GM12874 (cell line): ENCODE data around the gene SYNE1.

Experiments
- CTCF ChIP-seq: IDR thresholded peaks from 2 replicates; pipeline ENCODE4 v1.5.1; 2011; ENCODE audit warnings: low read depth, mild to moderate bottlenecking, control low read depth, low read length, moderate library complexity; ENCODE audit not compliant: insufficient read depth

SYNE1 gene

GRCh38 chr6:152118224-152118623, 518.9 kb downstream of the SYNE1 start:
- TF ChIP-seq CTCF, result no peak

GRCh38 chr6:152117156-152118133, 519.7 kb downstream of the SYNE1 start:
- no peak for TF ChIP-seq CTCF

- no peak for TF ChIP-seq CTCF
These were observed 524.5 kb downstream of the SYNE1 start for GRCh38 chr6:152112491-152113261.

- TF ChIP-seq CTCF, result no peak
These were observed 526.0 kb downstream of the SYNE1 start for GRCh38 chr6:152110886-152111820.

DNA sequence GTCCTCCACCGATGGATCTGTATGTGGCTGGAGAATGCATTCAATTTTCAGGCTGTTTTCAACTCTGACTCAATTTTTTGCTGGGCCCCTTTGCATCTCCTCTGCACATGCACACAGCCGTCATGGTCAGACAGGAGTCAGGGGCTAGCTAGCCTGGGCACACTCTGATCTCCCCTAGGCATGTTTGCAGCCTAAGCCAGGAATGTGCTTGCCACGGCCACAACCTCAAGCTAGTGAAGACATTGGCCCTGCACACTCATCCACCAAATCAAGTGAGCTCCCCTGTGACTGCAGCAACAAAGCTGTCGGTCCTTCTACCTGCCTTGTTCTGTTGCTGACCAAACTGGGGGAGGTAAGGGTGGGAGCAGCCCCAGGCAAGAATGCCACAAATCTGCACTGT, 529.2 kb downstream of the SYNE1 start:
- TF ChIP-seq CTCF, result no peak

DNA sequence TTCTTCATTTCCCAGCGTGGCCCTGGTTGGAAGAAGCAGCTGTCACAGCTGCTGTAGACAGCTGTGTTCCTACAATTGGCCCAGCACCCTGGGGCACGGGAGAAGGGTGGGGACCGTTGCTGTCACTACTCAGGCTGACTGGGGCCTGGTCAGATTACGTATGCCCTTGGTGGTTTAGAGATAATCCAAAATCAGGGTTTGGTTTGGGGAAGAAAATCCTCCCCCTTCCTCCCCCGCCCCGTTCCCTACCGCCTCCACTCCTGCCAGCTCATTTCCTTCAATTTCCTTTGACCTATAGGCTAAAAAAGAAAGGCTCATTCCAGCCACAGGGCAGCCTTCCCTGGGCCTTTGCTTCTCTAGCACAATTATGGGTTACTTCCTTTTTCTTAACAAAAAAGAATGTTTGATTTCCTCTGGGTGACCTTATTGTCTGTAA, 537.0 kb downstream of the SYNE1 start:
- TF ChIP-seq CTCF, result no peak
